ENCODE data around the gene HLA-DRA. TPM values are rescaled to one million over a fixed set of nuclear protein-coding genes. Genes with fewer than 3 reads are reported as not detected.

Gene HLA-DRA
- polyA plus RNA-seq, 1 donor (not counting 4 experiments of a cell fraction or from before 2014, with no cell fraction given): 0.21 TPM

DNA sequence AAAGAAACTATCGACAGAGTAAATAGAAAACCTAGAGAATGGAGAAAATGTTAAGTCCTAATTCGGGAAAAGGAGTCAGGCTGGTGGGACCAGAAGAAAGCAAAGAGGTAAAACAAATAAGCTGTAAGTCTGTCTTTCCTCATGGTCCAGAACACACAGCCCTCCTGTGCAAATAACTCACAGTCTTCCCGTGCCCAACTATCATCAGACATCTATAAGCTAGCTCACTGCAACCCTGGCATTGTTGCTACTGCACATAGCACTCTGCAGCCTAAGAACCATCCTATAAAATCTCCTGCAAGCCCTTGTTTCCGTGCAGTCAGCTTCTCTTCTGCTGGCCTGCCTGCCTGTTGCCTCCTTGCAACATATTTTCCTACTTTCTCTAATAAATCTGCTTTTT lies 17.4 kb downstream of the HLA-DRA start:
- FAIRE-seq: no peak
- H3K9me3 ChIP-seq (ENCODE audit: control insufficient read depth, low read depth, low read length): no peaks in the 10 kb centered on the region
- no peak overlapping the region for H2AFZ ChIP-seq (ENCODE audit: control insufficient read depth, low read length)
- no peak for DNase-seq (ENCODE audit: low read depth, low spot score)
- dilution Hi-C loops (cut with MboI; ENCODE audit: extremely low pct_ligation_motif_present, low sequenced_read_pairs): no loop called here
- no peaks in the 10 kb centered on the region for H3K4me1 ChIP-seq (ENCODE audit: control insufficient read depth, extremely low read depth, insufficient read depth, low read length)
- no peaks in the 10 kb centered on the region for H3K9me1 ChIP-seq (ENCODE audit: control insufficient read depth, extremely low read depth, insufficient read depth, low read length)
- no peak overlapping the region for H3K4me2 ChIP-seq (ENCODE audit: control insufficient read depth, extremely low read depth, insufficient read depth, low read depth, low read length)
- H3K27ac ChIP-seq (ENCODE audit: control insufficient read depth, insufficient read depth, low read length): no peak overlapping the region
- TF ChIP-seq, protein P1, sequence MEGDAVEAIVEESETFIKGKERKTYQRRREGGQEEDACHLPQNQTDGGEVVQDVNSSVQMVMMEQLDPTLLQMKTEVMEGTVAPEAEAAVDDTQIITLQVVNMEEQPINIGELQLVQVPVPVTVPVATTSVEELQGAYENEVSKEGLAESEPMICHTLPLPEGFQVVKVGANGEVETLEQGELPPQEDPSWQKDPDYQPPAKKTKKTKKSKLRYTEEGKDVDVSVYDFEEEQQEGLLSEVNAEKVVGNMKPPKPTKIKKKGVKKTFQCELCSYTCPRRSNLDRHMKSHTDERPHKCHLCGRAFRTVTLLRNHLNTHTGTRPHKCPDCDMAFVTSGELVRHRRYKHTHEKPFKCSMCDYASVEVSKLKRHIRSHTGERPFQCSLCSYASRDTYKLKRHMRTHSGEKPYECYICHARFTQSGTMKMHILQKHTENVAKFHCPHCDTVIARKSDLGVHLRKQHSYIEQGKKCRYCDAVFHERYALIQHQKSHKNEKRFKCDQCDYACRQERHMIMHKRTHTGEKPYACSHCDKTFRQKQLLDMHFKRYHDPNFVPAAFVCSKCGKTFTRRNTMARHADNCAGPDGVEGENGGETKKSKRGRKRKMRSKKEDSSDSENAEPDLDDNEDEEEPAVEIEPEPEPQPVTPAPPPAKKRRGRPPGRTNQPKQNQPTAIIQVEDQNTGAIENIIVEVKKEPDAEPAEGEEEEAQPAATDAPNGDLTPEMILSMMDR (optimal IDR thresholded peaks at IDR 0.05 in 1 of 3, IDR thresholded peaks at IDR 0.05 in 1 of 3, conservative IDR thresholded peaks at IDR 0.05 in 1 of 3; ENCODE audit: extremely low read depth in 1 of 3, insufficient read depth in 2 of 3, low read length in 3 of 3): no peak
- TF ChIP-seq EZH2 (IDR thresholded peaks at IDR 0.05; ENCODE audit: low read length): no peak
- no peaks in the 10 kb centered on the region for H3K79me2 ChIP-seq (ENCODE audit: control insufficient read depth, insufficient read depth, low read length)
- H4K20me1 ChIP-seq (ENCODE audit: control insufficient read depth, extremely low read depth, insufficient read depth, low read length): no peaks in the 10 kb centered on the region
- no peak overlapping the region for H3K4me3 ChIP-seq (ENCODE audit: control insufficient read depth in 2 of 3, extremely low read depth in 1 of 3, insufficient read depth in 2 of 3, low read depth in 1 of 3, low read length in 3 of 3)
- peaks cover 7% of the 10 kb centered on the region for H3K27me3 ChIP-seq (ENCODE audit: control insufficient read depth, extremely low read depth, insufficient read depth, low read length)
- no peaks in the 10 kb centered on the region for H3K36me3 ChIP-seq (ENCODE audit: control insufficient read depth in 2 of 2, extremely low read depth in 1 of 2, insufficient read depth in 2 of 2, low read length in 2 of 2)
- no peak overlapping the region for H3K9ac ChIP-seq (ENCODE audit: control insufficient read depth, extremely low read depth, insufficient read depth, low read length)

DNA sequence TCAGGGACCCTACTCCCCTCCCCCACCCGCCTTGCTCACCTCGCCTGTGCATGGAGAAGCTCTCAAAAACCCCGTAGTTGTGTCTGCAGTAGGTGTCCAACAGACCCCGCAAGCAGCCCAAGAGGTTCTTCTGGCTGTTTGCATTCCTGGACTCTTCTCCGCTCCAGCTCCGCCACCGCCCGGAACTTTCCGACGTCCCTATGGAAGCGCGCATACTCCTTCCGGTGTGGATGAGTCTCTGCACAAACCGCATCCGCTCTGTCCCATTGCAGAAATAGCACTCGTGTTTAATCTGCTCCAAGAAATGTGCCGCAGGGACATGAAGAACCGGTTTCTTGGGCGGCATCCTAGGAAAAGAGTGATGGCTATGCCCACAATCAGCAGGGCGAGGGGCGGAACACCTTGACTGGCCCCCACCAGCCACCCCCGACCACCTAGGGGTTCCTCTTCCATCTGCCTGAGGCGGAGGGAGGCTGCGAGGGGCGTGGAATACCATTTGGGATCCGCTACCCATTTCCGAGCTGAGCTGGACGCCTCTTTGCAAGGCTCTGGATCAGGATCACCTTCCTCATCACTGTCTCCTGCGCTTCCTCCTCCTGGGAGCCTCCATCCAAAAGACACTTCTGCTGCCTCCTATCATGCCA lies 20.2 kb downstream of the HLA-DRA start:
- peak overlapping the region; percentile 64 for H2AFZ ChIP-seq (ENCODE audit: control insufficient read depth, low read length)
- H3K36me3 ChIP-seq (ENCODE audit: control insufficient read depth in 2 of 2, extremely low read depth in 1 of 2, insufficient read depth in 2 of 2, low read length in 2 of 2): no peaks in the 10 kb centered on the region
- H3K9me3 ChIP-seq (ENCODE audit: control insufficient read depth, low read depth, low read length): no peaks in the 10 kb centered on the region
- H3K4me3 ChIP-seq (ENCODE audit: control insufficient read depth in 2 of 3, extremely low read depth in 1 of 3, insufficient read depth in 2 of 3, low read depth in 1 of 3, low read length in 3 of 3): peak overlapping the region; percentile 38 to 61 (median 40)
- FAIRE-seq (no peak), DNase-seq (ENCODE audit: low read depth, low spot score) (no peak)
- H3K4me1 ChIP-seq (ENCODE audit: control insufficient read depth, extremely low read depth, insufficient read depth, low read length): no peaks in the 10 kb centered on the region
- H3K27me3 ChIP-seq (ENCODE audit: control insufficient read depth, extremely low read depth, insufficient read depth, low read length): peaks cover 7% of the 10 kb centered on the region
- H4K20me1 ChIP-seq (ENCODE audit: control insufficient read depth, extremely low read depth, insufficient read depth, low read length): no peaks in the 10 kb centered on the region
- H3K9me1 ChIP-seq (ENCODE audit: control insufficient read depth, extremely low read depth, insufficient read depth, low read length): no peaks in the 10 kb centered on the region
- no peak overlapping the region for H3K9ac ChIP-seq (ENCODE audit: control insufficient read depth, extremely low read depth, insufficient read depth, low read length)
- no peaks in the 10 kb centered on the region for H3K79me2 ChIP-seq (ENCODE audit: control insufficient read depth, insufficient read depth, low read length)
- H3K27ac ChIP-seq (ENCODE audit: control insufficient read depth, insufficient read depth, low read length): no peak overlapping the region
- dilution Hi-C loops (cut with MboI; ENCODE audit: extremely low pct_ligation_motif_present, low sequenced_read_pairs): no loop called here
- TF ChIP-seq, protein P1 (optimal IDR thresholded peaks at IDR 0.05 in 1 of 3, IDR thresholded peaks at IDR 0.05 in 1 of 3, conservative IDR thresholded peaks at IDR 0.05 in 1 of 3; ENCODE audit: extremely low read depth in 1 of 3, insufficient read depth in 2 of 3, low read length in 3 of 3): no peak
- no peak for TF ChIP-seq EZH2 (IDR thresholded peaks at IDR 0.05; ENCODE audit: low read length)
- H3K4me2 ChIP-seq (ENCODE audit: control insufficient read depth, extremely low read depth, insufficient read depth, low read depth, low read length): peak overlapping the region; percentile 51

All from keratinocyte (primary cell).